ENCODE results near the gene NTM.

The NTM gene

GRCh38 chr11:131372234-131372962 is 2.0 kb downstream of the NTM start:
- peak in 2 of 51 donors; percentile 20 to 40 for DNase-seq

DNA sequence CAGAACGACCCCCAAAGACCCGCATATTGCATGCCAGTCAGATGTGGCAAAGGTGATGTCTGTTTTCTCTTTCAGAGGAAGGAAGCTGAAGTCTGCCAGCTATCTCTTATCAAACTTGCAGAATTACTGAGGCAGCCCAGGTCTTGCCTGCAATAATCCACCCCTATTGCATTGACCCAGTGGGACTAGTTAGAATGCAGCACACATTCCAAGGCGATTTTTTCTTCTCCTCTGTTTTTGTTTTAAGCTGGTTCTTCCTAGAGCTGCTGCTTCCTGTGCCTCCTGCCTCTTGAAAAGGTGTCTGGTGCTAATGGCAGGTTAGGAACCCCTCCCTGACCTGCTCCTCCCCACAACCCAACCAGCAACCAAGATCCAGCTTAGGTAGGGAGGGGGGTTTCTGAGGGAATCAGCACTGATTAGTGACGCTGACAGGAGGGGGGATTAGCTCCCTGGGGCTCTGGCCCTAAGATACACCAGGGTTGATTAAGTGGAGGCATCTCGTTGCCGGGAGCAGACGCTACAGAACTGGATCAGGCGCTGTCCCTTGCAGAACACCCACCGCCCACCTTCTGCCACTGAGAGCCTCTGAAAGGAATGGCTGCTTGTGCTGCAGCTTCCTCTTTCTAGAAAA is 2.8 kb downstream of the NTM start:
- no peak for DNase-seq

DNA sequence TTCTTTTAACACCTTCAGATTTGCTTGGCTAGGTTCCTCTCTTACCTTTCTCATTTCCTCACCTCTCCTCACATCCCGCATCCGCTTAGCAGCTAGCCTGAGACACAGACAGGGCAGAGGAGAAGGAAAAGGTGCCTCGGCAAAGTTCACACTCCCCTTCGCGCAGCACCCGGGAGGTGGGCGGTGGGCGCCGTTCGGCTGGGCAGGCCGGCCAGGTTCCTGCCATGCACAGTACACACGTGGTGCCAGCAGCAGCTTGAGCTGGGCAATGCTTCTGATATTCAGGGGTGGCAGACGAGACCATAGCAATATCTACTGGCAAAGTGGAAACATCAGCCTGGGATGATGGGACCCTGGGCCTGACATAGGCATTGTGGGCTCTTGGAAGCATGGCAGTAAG is 3.3 kb downstream of the NTM start:
- DNase-seq: no peak

- no peak for DNase-seq
Observed at GRCh38 chr11:131375421-131375820, 5.0 kb downstream of the NTM start.

DNA sequence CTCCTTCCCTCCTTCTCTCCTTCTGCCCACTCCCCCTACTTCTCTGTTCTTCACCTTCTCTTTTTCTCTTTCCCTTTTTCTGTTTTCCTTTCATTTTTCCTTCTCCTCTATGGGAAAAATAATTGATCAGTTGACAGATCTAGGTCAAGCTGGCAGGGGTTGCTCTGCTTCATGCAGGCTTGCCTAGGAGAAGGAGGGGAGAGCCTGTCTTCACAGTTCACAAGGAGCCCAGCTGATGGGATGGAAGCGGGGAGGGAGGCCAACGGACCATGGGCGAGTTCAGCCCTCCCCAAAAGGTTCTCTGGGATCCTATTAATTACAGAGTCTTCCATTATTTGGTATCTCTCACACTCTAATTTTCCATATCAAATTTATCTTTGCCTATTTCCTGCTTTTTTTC is 5.5 kb downstream of the NTM start:
- peak in 3 of 51 donors; percentile 19 to 23 (median 21) for DNase-seq

DNA sequence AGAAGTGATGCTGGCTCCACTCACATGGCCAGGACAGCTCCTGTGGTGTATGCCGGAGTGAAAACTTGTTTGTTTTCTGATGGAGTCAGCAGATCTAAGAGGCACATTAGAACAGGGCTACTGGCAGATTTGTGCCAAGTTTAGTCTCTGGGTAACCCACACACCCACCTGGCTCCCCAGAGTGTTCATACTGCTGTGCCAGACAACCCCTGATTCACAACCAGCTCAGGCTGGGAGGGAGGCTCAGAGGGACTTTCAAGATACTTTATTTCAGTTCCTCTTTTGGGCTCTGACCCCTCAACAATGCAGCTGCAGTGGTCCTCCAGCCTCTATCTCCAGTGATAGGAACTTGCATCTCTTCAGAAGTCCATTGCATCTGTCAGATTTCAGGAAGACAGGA is 8.5 kb downstream of the NTM start:
- no peak for DNase-seq

GRCh38 chr11:131385763-131386390 is 15.5 kb downstream of the NTM start:
- no peak for DNase-seq

DNA sequence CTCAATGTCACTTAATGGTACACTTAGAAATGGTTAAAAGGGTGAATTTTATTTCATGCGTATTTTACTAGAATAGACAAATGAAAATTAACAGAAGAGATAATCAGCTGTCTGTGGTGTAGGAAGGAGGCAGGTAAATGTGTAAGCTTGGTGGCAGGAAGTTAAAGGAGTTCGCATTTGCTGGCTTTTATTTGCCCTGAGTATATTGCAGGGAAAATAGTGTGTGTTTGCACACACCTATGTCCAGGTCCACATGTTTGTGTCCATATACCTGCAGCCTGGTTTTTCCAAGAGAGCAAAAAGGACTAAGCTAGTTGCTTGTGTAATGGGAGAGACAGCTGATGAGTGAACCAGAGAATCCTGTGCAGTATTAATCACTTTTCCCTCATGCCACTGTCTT is 16.0 kb downstream of the NTM start:
- DNase-seq: no peak

DNA sequence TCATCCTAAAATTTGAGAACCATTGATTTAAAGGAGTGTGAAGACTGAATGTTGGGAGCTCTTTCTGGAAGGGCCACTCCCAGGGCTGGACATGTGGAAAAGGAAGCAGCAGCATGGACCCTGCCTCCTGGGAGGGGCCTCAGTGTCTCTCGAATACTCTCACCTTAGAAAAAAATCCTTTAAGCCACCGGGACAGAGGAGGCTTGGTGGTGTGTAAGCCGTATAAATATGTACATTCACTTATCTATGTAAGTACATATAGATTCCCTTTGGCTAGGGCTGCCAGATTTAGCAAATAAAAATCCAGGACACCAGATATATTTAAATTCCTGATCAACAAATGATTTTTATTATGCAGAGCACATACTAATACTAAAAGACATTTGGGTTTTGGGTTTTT is 17.6 kb downstream of the NTM start:
- DNase-seq: no peak

DNA sequence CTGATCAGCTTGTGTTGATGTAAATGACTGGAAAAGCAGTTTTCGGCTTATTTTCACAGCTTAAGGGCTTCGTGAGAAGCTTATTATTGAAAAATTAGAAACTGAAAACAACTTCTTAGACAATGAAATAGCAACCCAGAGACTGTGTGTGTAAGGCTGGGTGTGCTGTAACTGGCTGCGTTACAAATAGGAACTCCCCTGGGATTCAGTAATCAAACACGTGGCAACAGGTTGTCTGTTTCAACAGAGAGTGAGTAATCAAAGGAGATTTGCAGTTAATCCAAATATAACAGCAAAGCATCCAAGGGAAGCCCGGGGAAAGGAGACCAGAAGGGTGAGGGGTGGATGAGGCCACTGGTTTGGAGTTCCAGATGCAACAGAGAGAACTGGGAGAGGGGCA is 19.2 kb downstream of the NTM start:
- no peak for DNase-seq

- DNase-seq: no peak
Observed at GRCh38 chr11:131391176-131391575, 20.8 kb downstream of the NTM start.

DNA sequence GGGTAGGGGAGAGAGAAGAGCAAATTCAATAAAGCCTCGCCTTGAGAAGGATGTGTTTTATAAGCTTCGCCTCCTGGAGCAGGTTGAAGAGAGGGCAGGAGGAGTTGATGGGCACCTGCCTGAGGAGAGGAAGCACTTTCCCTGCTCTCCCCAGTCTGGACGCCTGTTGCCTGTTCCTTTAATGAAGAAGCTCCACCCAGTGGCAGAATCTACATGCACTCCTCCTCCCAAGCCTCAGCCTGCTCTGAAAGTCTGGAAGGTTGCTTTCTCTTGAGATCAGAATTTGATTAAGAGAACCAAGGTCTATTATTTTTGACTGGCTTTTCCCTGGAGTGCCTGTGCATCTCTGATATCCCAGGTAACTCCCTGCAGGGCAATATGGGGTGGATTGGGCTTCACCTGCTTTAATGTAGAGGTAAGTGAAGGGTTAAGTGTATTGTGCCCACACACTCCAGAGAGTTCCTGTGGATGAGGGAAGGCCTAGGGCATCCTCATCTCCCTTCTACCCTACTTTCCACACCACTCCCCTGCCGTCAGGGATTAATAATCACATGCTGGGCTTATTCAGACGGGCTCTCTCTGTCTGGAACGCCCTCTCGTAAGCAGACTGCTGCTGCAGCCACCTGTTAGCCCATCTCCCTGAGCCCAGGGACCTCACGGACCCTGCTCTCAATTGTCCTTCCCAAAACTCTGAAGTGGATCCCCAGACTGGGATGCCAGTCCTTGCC is 22.3 kb downstream of the NTM start:
- DNase-seq: peak in 1 of 51 donors; percentile 19

GRCh38 chr11:131393691-131394090 is 23.3 kb downstream of the NTM start:
- no peak for DNase-seq

- no peak for DNase-seq
Observed at GRCh38 chr11:131397675-131398074, 27.3 kb downstream of the NTM start.

- no peak for DNase-seq
Observed at GRCh38 chr11:131402040-131402439, 31.6 kb downstream of the NTM start.

DNA sequence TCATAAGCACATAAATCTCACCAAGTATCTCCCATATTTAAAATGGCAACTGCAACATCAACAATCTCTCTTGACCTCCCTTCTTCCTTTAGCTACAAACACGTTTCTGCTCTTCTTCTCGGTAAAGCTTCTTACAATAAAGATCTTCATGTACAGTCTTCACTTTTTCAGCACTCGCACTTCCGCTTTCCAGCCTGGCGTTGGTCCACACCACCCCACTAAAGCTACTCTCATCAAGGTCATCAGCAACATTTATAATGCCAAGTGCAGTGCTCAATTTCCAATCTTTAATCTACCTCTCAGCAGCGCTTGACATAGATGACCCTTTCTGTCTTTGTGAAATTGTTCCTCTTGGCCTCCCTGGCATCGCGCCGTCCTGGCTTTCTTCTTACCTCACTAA is 33.6 kb downstream of the NTM start:
- no peak for DNase-seq

DNA sequence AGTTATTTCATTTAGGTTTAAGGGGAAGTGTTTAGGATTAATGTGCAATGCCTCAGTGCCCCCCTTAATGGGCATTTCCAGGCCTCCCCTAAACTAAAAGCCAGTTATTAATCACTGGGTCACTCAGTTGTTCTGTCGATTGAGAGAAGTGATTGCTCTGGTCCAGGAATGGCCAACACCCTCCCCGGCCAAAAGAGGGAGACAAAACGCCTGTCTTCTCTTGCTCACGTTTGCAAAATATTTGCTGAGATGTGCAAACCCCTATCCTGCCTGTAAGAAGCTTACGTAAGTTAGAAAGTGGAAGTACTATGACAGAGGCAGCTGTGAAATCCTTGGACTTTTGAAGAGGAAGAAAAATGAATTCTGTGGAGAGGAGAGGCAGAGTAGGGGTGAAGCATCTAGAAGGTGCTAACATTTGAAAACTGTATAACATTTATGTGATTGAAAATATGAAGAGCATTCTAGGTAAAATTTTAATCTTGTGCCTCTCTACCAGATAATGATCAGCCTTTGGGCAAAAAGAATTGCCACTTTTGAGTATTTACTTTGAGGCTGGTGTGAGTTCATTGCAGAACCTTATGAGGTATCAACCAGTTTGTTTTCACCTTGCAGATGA is 37.7 kb downstream of the NTM start:
- DNase-seq: peak in 6 of 51 donors; percentile 12 to 39 (median 20)

GRCh38 chr11:131409345-131409744 is 38.9 kb downstream of the NTM start:
- DNase-seq: no peak

GRCh38 chr11:131411636-131412035 is 41.2 kb downstream of the NTM start:
- DNase-seq: no peak

GRCh38 chr11:131412061-131412460 is 41.6 kb downstream of the NTM start:
- DNase-seq: no peak

DNA sequence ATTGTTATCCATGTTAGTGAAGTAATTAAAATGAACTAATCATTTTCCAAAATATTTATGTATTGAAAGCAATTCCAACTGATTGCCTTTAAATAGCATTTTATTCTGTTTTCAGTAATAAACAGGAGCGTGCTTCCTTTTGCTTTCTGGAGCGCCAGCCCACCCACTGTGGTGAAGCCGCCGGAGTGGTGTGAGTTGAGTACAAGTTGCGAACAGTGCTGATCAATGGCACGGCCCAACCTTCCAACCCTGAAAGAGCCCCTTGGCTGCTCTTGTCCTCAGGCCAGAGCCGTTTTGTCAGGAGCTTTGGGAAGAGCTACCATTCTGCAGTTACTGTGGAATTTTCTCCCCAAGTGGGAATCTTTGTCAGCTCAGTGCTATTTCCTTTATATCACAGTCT is 42.8 kb downstream of the NTM start:
- DNase-seq: no peak

DNA sequence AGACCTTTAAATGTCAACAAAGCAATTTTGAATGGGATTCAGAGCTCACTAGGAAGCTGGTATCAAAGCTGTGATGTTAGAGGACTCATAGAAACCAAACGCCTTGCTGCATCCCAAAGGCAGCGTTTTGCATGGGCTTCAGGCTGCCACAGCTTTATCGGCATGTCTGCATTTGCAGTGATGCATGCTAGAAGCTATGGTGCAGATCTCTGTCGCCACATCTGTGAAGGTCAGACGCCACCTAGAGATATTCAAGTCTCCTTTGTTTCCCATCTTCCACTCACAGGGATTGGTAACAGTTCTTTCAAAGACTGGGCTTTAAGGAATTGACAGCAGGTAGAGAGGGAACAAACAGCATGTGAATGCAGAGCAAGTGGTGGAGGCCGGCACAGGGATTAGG is 47.8 kb downstream of the NTM start:
- no peak for DNase-seq
